Activated CD4-positive, alpha-beta T cell treated with anti-CD3 and anti-CD28 coated beads for 36 hours (primary cell): ENCODE results near the gene MYO1B. TPM values are rescaled to one million over a fixed set of nuclear protein-coding genes. Genes with fewer than 3 reads are reported as not detected.

Experiments used
- ATAC-seq: fragments of 200-7000 bp; cut with Tn5 transposase; one replicate; pipeline ENCODE4 v1.10.0; 2021; ENCODE audit warnings: mild to moderate bottlenecking, moderate library complexity
- CTCF ChIA-PET: fragments of 350-600 bp; sonication (Branson Sonifier 250); formaldehyde crosslinking; loops from one replicate; lab custom pipeline; 2021; ENCODE audit warnings: antibody characterized with exemption; lab: Charles Lee
- POLR2A ChIA-PET: fragments of 350-600 bp; sonication (Branson Sonifier 250); formaldehyde crosslinking; loops from one replicate; lab custom pipeline; 2021; ENCODE audit warnings: antibody characterized with exemption, inconsistent platforms; lab: Charles Lee
- DNase-seq: peaks from one replicate; pipeline ENCODE4 v3.0.0-alpha.2; 2020
- H3K27ac Mint-ChIP-seq: one replicate; pipeline ENCODE4 v1.8.0; 2021; ENCODE audit warnings: mixed read lengths
- H3K27me3 Mint-ChIP-seq: one replicate; pipeline ENCODE4 v1.8.0; 2021; ENCODE audit warnings: mixed read lengths
- H3K36me3 Mint-ChIP-seq: one replicate; pipeline ENCODE4 v1.8.0; 2021; ENCODE audit warnings: low read depth, mixed read lengths
- H3K4me1 Mint-ChIP-seq: one replicate; pipeline ENCODE4 v1.8.0; 2021; ENCODE audit warnings: mixed read lengths
- H3K4me3 Mint-ChIP-seq: one replicate; pipeline ENCODE4 v1.8.0; 2021; ENCODE audit warnings: mild to moderate bottlenecking, moderate library complexity, mixed read lengths
- H3K9me3 Mint-ChIP-seq: one replicate; pipeline ENCODE4 v1.8.0; 2021; ENCODE audit warnings: low read depth, mixed read lengths
- intact Hi-C, 2 experiments: fragments of 100-400 bp; cut with DNase I in 1 of 2; cut with micrococcal nuclease in 1 of 2; formaldehyde crosslinking; loops; one replicate each; pipeline versions ENCODE4 v1.14.2 to v1.15.1; 2022 to 2024; cut with DNase I, micrococcal nuclease
- total RNA-seq, 2 experiments: library from RNA; stranded (reverse); gene quantifications; one replicate each; pipeline ENCODE4 v1.2.3, GENCODE V29; 2021

MYO1B gene
- total RNA-seq, 2 experiments from 2014 or later, result 29.7 to 36.7 TPM

DNA sequence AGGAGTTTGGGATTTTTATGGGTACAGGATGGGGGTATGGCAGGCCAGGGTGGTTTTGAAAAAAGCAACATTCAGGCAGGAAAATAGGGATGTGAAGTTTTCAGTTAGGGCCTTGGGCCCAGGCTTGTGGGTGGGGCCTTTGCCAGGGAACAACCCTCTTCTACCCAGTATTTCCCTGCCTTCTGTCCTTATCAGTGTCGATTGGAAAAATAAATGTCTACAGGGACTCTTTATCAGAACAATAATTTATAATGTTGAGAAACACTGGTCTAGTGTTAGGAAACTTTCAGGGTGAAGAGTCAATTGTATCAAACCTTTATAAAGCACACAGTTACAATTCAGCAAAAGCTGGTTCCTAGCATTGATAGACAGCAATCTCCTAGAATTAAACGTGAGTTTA lies 218.6 kb downstream of the MYO1B start:
- ATAC-seq (no peak), DNase-seq (no peak)
- no peaks in the 10 kb centered on the region for H3K4me1 Mint-ChIP-seq
- H3K4me3 Mint-ChIP-seq, result no peak overlapping the region
- POLR2A ChIA-PET, result no interaction called here
- CTCF ChIA-PET, result interaction anchor here (0.7 kb wide), 1 partner anchor 664 kb away, joined by 3 read pairs; no protein-coding TSS in a partner anchor
- no peaks in the 10 kb centered on the region for H3K36me3 Mint-ChIP-seq
- H3K9me3 Mint-ChIP-seq, result peaks cover 2% of the 10 kb centered on the region
- H3K27ac Mint-ChIP-seq, result no peak overlapping the region
- H3K27me3 Mint-ChIP-seq, result no peaks in the 10 kb centered on the region
- intact Hi-C loops, result no loop called here

DNA sequence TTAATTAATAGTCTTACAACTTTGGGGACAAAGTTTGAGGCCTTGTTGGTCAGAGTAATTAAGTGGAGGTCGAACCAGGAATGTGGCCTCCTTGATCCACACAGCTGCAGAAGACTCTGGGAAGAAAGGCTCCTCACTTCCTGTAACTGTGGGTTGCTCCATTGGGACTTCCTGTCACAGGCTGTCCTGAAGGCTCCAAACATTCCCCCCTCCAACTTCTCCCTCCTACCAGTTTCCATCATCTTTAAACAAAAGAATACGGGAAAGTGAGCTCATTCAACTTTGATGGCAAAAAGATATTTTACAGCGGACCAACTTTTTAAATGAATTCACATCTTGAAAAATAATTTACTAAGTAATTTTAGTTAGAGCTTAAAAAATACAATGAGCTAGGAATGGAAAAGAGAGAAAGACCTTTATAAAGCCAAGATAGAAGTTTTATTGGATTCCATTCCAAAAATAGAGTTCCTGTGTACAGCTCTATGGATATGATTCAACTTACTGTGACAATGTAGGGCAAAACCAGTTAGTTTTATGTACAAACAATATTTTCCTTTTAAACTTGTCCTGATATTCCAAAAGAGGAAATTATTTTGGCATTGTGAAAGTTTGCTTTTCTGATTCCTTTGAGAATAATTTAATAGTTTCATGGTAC lies 220.7 kb downstream of the MYO1B start:
- POLR2A ChIA-PET, result no interaction called here
- H3K27ac Mint-ChIP-seq, result no peak overlapping the region
- no peak for DNase-seq
- no peaks in the 10 kb centered on the region for H3K27me3 Mint-ChIP-seq
- CTCF ChIA-PET, result interaction anchor here (1.0 kb wide), 1 partner anchor 37 kb away, joined by 3 read pairs; no protein-coding TSS in a partner anchor
- H3K4me1 Mint-ChIP-seq, result no peaks in the 10 kb centered on the region
- no peak overlapping the region for H3K4me3 Mint-ChIP-seq
- ATAC-seq, result no peak
- H3K36me3 Mint-ChIP-seq, result no peaks in the 10 kb centered on the region
- intact Hi-C loops, result no loop called here
- H3K9me3 Mint-ChIP-seq, result no peaks in the 10 kb centered on the region

DNA sequence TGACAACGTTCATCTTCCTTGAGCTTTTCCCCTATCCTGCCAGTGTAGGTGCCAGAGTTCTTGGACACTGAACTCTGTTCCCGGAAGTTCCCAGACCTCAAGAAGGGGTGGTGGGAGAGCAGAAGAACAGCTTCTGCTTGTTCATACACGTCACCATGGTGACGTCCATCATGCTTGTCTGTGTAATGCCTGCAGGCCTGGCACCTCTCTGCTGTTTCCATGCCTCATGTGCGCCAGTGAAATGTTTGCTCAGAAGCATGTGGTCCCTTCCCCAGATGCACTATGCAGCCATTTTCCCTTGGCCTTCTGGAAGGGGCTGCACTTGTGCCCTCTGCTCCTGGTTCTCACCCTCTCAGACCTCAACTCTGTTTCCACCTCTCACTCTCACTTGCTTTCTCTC lies 221.9 kb downstream of the MYO1B start:
- DNase-seq, result no peak
- intact Hi-C loops, result no loop called here
- H3K9me3 Mint-ChIP-seq, result no peaks in the 10 kb centered on the region
- no peaks in the 10 kb centered on the region for H3K36me3 Mint-ChIP-seq
- no peaks in the 10 kb centered on the region for H3K4me1 Mint-ChIP-seq
- no peak for ATAC-seq
- no peak overlapping the region for H3K4me3 Mint-ChIP-seq
- no peak overlapping the region for H3K27ac Mint-ChIP-seq
- H3K27me3 Mint-ChIP-seq, result no peaks in the 10 kb centered on the region
- ChIA-PET POLR2A (interaction anchor here (0.5 kb wide), 1 partner anchor 57 kb away, joined by 4 read pairs; no protein-coding TSS in a partner anchor), CTCF (no interaction called here)

DNA sequence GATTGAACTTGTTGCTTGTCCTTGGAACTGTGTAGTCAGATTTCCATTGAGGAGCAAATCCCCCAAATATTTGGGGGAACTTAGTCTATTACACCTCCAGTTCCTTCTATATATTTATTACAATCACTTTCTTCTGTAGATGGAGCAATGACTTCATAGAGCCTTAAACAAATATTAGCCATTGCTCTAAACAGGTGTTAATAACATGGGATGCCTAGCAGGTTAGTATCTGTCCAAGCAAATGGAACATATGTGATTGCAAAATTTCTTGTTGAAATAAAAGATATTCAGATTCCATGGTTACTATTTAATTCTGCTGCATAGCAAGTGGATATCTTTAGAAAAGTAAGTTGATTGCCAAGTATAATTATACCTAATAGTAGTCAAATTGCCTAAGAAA lies 225.1 kb downstream of the MYO1B start:
- Mint-ChIP-seq H3K9me3 (no peaks in the 10 kb centered on the region), H3K27ac (no peak overlapping the region), H3K27me3 (no peaks in the 10 kb centered on the region), H3K4me3 (no peak overlapping the region), H3K4me1 (no peaks in the 10 kb centered on the region), H3K36me3 (no peaks in the 10 kb centered on the region)
- intact Hi-C loops, result no loop called here
- CTCF ChIA-PET, result interaction anchor here (0.6 kb wide), 1 partner anchor 56 kb away, joined by 3 read pairs; no protein-coding TSS in a partner anchor
- POLR2A ChIA-PET, result no interaction called here
- ATAC-seq (no peak), DNase-seq (no peak)

DNA sequence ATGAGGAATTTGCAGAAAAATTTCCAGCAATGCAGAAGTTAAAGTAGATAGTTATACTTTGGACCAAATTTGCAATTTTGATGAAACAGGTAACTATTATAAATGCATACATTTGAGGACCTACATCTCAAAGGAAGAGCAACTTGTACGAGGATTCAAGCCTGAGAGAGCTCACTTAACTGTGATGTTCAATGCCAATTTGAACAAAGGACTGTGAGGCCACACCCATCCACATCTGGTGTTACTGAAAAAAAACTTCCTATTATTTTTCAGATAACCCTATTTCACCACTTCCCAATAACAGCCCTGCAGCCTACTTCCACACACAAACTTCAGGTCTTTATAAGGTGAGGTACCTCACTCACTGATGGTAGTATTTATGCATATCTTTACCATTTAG lies 229.3 kb downstream of the MYO1B start:
- intact Hi-C loops, result no loop called here
- Mint-ChIP-seq H3K27me3 (no peaks in the 10 kb centered on the region), H3K4me1 (no peaks in the 10 kb centered on the region), H3K9me3 (no peaks in the 10 kb centered on the region), H3K36me3 (no peaks in the 10 kb centered on the region), H3K4me3 (no peak overlapping the region), H3K27ac (no peak overlapping the region)
- DNase-seq, result no peak
- POLR2A ChIA-PET, result no interaction called here
- CTCF ChIA-PET, result no interaction called here
- no peak for ATAC-seq

Other genes with a start within 250 kb of the MYO1B start
- 100 to 1,000 TPM; 317 to 343 TPM for gene STAT1, start 231.2 kb upstream of the MYO1B start, total RNA-seq
- 10 to 100 TPM; 48.8 to 59.5 TPM for gene STAT4, start 94.4 kb upstream of the MYO1B start, total RNA-seq